HG02885 (cell line): ENCODE measurements around the gene ADAMTS9.
A peak's percentile ranks its signal among the peaks of the same experiment; 100 is the strongest.

Source experiments
- ATAC-seq: cut with Tn5 transposase; IDR thresholded peaks from one replicate; pipeline ENCODE4 v1.9.1; 2021; ENCODE audit warnings: mild to moderate bottlenecking; ENCODE audit not compliant: unreplicated experiment, poor library complexity

The ADAMTS9 gene

GRCh38 chr3:64502284-64502683 lies 185.5 kb downstream of the ADAMTS9 start:
- no peak for ATAC-seq

GRCh38 chr3:64501298-64501906 lies 186.4 kb downstream of the ADAMTS9 start:
- no peak for ATAC-seq

GRCh38 chr3:64496786-64497490 lies 190.9 kb downstream of the ADAMTS9 start:
- no peak for ATAC-seq

- no peak for ATAC-seq
Observed at GRCh38 chr3:64495781-64496334, 191.9 kb downstream of the ADAMTS9 start.

GRCh38 chr3:64495121-64495780 lies 192.5 kb downstream of the ADAMTS9 start:
- ATAC-seq, result no peak

GRCh38 chr3:64494526-64494925 lies 193.3 kb downstream of the ADAMTS9 start:
- no peak for ATAC-seq

- no peak for ATAC-seq
Observed at GRCh38 chr3:64493149-64493548, 194.7 kb downstream of the ADAMTS9 start.

GRCh38 chr3:64491843-64492242 lies 196.0 kb downstream of the ADAMTS9 start:
- no peak for ATAC-seq

- no peak for ATAC-seq
Observed at GRCh38 chr3:64490180-64490724, 197.5 kb downstream of the ADAMTS9 start.

- no peak for ATAC-seq
Observed at GRCh38 chr3:64489361-64490044, 198.3 kb downstream of the ADAMTS9 start.

- ATAC-seq, result no peak
Observed at GRCh38 chr3:64488939-64489338, 198.9 kb downstream of the ADAMTS9 start.

- ATAC-seq, result peak; percentile 99
Observed at GRCh38 chr3:64484289-64484992, 203.4 kb downstream of the ADAMTS9 start.

GRCh38 chr3:64483467-64483866 lies 204.3 kb downstream of the ADAMTS9 start:
- no peak for ATAC-seq

GRCh38 chr3:64475037-64475436 lies 212.8 kb downstream of the ADAMTS9 start:
- ATAC-seq, result no peak

GRCh38 chr3:64473466-64473865 lies 214.3 kb downstream of the ADAMTS9 start:
- no peak for ATAC-seq

GRCh38 chr3:64470436-64470835 lies 217.4 kb downstream of the ADAMTS9 start:
- no peak for ATAC-seq

GRCh38 chr3:64467255-64467944 lies 220.4 kb downstream of the ADAMTS9 start:
- no peak for ATAC-seq
